ENCODE results near the gene NID1.

Gene NID1

GRCh38 chr1:235952950-235953615 is 111.8 kb downstream of the NID1 start:
- DNase-seq: no peak

GRCh38 chr1:235951661-235952060 is 113.2 kb downstream of the NID1 start:
- no peak for DNase-seq

GRCh38 chr1:235950318-235950717 is 114.6 kb downstream of the NID1 start:
- no peak for DNase-seq

GRCh38 chr1:235948774-235949427 is 116.0 kb downstream of the NID1 start:
- no peak for DNase-seq

DNA sequence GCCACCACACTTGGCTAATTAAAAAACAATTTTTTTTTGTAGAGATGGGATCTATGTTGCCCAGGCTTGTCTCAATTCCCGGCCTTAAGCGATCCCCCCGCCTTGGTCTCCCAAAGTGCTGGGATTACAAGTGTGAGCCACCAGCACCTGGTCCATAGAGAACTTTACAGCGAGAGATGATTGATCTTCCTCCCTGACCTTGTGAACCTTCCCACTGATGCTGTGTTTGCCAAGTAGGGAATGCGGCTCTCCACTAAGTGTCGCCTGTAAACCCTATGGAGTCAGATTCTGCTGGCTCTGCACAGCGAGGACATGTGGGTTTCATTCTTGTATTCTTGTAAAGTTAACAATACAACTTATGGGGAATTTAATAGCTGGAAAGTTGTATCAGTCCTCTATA is 116.9 kb downstream of the NID1 start:
- no peak for DNase-seq

DNA sequence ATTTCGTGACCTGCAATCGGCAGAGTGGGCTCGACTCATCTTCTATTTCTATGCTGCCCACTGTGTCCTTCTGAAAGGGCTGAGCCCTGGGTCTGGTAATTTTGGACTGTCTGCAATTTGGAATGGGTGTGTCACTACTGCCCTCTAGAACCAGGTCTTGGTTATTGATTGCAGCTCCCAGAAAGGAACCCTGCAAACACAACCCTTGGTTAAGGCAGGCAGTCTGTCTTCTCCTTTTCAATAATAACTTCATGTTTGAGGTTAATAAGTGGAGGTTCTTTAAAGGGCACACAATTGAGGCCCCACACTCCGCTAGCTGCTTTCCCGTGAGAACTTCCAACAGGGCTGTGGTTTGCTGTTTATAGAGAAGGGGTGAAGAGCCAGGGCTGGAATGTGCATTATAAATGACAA is 118.3 kb downstream of the NID1 start:
- no peak for DNase-seq

DNA sequence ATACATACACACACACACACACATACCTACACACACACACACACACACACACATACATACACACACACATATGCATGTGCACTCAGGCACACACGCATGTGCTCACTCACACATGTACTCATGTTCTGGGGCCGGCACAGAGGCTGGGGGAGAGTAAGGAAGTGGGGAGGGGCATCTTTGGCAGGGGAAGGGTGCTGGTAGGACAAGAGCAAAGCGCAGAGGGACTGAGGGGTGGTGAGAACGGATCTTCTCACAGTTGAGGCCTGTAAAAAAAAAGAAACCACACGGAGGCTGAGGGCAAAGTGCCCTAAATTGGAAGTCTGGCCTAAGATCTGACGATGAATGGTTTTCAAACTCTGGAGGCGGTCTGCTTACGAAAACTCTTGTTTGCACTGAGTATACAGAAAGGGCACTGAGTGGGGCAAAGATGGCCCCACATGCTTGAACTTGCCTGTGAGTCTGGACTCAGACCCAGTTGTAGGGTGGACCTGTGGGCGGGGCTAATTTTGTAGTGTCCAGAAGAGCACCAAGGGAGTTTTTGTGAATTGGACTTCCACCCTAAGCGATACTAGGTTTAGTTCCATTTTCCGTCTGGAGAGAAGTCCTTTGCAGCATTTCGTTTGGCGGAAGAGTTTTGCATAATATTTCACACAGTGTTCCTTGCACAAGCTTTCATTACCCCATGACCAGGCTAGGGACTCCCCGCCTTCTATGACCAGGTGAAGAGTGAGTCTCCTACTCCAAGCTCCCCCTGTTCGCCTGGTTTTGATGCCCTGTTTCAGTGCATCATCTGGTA is 118.9 kb downstream of the NID1 start:
- DNase-seq: no peak

DNA sequence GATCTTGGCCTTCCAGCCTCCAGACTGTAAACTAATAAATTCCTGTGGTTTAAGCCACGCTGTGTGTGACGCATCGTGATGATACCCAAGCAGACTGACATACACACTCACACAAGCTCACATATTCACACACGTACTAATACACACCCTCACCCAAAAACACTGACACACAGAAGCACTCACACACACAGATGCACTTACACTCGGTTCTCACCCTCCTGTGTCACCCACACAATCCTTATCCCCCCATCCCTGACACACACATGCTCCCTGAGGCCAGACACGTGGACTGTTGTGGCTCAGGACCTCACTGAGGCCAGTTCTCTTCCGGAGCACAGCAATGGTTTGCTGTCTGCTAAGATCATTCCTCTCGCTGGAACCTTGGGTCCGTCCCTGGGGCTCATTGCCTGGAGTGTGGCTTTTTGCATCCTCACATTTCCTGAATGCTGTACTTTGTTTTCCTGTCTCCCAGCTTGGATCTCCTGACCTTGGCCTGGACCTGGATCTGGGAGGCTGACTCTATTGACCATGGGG is 121.2 kb downstream of the NID1 start:
- no peak for DNase-seq

- DNase-seq: no peak
Measured at GRCh38 chr1:235942979-235943575, 121.8 kb downstream of the NID1 start.

GRCh38 chr1:235942625-235942934 is 122.3 kb downstream of the NID1 start:
- DNase-seq: no peak

DNA sequence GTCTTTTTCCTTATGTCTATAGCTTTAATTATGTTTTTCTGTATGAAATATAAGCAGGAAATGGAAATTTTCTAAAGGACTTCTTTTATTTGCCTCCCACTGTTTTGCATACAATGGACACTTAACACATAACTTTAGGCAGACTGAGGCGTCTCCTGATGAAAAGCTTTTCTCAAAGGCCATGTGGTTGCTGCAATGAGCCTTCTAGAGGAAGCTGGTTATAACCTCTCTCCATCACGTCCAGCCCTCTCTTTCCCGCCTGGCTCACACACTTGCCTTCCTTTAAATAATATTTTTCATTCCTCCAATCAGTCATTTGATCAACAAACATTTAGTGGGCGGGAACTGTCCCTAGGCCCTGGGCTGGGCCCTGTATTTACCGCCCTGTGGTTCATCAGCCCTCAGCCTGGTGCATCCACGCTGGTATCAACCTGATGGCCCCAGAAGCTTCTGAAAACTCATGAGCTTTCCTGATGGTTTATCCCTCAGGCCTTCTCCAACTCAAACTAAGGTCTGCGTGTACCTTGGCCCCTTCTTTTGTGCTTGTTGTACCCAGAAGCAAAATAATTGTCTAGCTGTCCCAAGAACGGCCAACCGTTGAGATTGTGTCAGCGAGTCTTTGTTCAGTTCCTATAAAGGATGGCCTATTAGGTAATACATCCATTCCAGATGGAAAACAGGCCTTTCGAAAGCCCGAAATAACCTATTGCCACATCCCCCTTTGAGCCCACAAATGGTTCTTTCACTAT is 122.8 kb downstream of the NID1 start:
- no peak for DNase-seq

- no peak for DNase-seq
Measured at GRCh38 chr1:235940285-235940684, 124.6 kb downstream of the NID1 start.

- no peak for DNase-seq
Measured at GRCh38 chr1:235939480-235939775, 125.5 kb downstream of the NID1 start.

- DNase-seq: peak; percentile 36
Measured at GRCh38 chr1:235938709-235939479, 126.0 kb downstream of the NID1 start.

DNA sequence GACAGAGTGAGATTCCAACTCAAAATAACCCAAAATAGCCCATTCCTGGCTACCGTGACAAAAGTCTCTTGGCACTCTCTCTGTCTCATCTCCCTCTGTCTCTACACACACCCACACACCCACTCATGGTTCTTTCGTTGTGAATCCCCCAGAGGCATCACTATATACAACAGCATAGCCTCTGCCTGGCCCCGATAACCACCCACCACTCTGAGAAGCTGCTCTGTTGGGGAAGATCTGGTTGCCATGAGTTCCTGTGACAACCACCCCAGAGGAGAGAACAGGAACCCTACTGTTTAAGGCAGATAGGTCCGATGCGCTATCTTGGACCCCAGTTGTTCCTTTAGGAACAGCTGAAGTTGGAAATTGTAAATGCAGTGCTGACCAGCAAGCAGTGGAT is 127.8 kb downstream of the NID1 start:
- no peak for DNase-seq

- no peak for DNase-seq
Measured at GRCh38 chr1:235935235-235936225, 129.4 kb downstream of the NID1 start.

DNA sequence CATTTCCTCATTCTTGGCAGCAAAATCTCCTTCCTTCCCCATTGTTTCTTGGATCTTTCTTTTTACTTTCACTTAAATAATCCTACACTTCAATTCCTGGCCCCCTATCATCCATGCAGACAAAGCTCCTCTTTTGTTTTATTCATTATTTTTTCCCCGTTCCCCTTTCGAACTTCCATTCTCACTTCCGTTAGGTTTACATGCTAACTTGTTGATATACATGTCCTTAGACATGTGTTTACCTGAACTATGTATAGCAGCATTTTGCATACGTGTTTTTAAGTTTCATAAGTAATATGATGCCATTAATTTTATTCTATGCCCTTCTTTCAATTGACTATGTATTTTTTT is 131.1 kb downstream of the NID1 start:
- no peak for DNase-seq

- no peak for DNase-seq
Measured at GRCh38 chr1:235933017-235933765, 131.7 kb downstream of the NID1 start.

DNA sequence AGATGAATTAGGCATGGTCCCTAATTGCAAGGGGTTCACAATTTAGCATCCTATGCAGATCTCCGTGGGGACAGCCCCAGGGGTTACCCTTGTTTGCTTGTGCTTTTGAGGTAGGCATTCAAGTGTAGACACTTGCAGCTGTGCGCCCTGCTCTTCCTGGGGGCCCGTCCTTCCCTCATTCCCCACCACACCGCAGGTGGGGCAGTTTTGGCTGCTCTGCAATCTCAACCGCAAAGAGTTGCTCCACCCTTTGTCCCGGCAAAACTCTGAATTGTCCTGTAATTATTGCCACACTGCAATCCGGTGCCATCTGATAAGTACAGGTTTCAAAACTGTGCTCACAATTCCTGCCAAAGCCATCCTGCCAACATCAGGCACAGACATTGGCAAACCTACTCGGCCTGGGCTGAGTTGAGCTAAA is 132.8 kb downstream of the NID1 start:
- no peak for DNase-seq

GRCh38 chr1:235931171-235931738 is 133.6 kb downstream of the NID1 start:
- DNase-seq: no peak
